Measurements from ENCODE around the gene YIPF7.

GRCh38 chr4:44578954-44579353 is 72.5 kb downstream of the YIPF7 start:
- TF ChIP-seq EZH2 (IDR thresholded peaks at IDR 0.05) (no peak), POLR2AphosphoS5 (IDR thresholded peaks at IDR 0.05; ENCODE audit: borderline replicate concordance, low read depth, low read length) (no peak), FOXP2 (optimal IDR thresholded peaks at IDR 0.05; ENCODE audit: control extremely low read depth, extremely low read length, insufficient read depth) (no peak)
